Heart right ventricle (tissue), 16 donors: ENCODE data around the gene DRG1. TPM values are rescaled to one million over a fixed set of nuclear protein-coding genes. Genes with fewer than 3 reads are reported as not detected.

ENCODE experiments used
- ATAC-seq, 8 donors: fragments of 200-7000 bp; cut with Tn5 transposase; one replicate each; pipeline ENCODE4 v1.9.1; 2020; ENCODE audit warnings: mild to moderate bottlenecking in 8 of 8, moderate library complexity in 8 of 8, moderate number of reproducible peaks in 1 of 8
- DNase-seq, 2 donors: peaks; one replicate each; pipeline ENCODE4 v3.0.0-alpha.2; 2020
- H3K27ac ChIP-seq, 10 donors: fragments of 200-600 bp; sonication (generic) in 2 of 10; one replicate each; pipeline versions ENCODE4 v1.5.0 to v1.8.0; 2020 to 2022; ENCODE audit warnings: mild to moderate bottlenecking in 3 of 10
- H3K27me3 ChIP-seq, 7 donors: fragments of 200-600 bp; one replicate each; pipeline ENCODE4 v1.8.0; 2021 to 2022; ENCODE audit warnings: mild to moderate bottlenecking in 2 of 7
- H3K36me3 ChIP-seq, 9 donors: fragments of 200-600 bp; sonication (generic) in 1 of 9; one replicate each; pipeline versions ENCODE4 v1.5.0 to v1.8.0; 2020 to 2022; ENCODE audit warnings: mild to moderate bottlenecking in 2 of 9
- H3K4me1 ChIP-seq, 9 donors: fragments of 200-600 bp; sonication (generic) in 1 of 9; one replicate each; pipeline versions ENCODE4 v1.5.0 to v1.8.0; 2020 to 2022; ENCODE audit warnings: mild to moderate bottlenecking in 4 of 9
- H3K4me3 ChIP-seq, 10 donors: fragments of 200-600 bp; sonication (generic) in 2 of 10; one replicate each; pipeline versions ENCODE4 v1.5.0 to v1.8.0; 2020 to 2022; ENCODE audit warnings: mild to moderate bottlenecking in 7 of 10, moderate library complexity in 2 of 10
- H3K9me3 ChIP-seq, 11 donors: fragments of 200-600 bp in 10 of 11; sonication (generic) in 2 of 11; one replicate each; pipeline versions ENCODE4 v1.5.0 to v1.8.0; 2013 to 2022; ENCODE audit warnings: mild to moderate bottlenecking in 2 of 11, control low read depth in 1 of 11, moderate library complexity in 1 of 11
- WGBS, 2 donors: extraction: QIAGEN DNeasy Blood & Tissue Kit; methylation state at CpG; one replicate each; pipeline ENCODE4 v1.1.7; 2013; ENCODE audit warnings: inconsistent platforms in 1 of 2; 5-methylcytosine and 5-hydroxymethylcytosine counted together
- intact Hi-C, 10 donors: fragments of 100-400 bp; cut with DNase I; formaldehyde crosslinking; loops; one replicate each; pipeline versions ENCODE4 v1.11.1 to v1.14.2; 2022
- polyA plus RNA-seq, 2 donors: library from polyadenylated mRNA; stranded (reverse); fragments of 200-250 nt; gene quantifications; one replicate each; pipeline ENCODE4 v1.2.3, GENCODE V29; 2013
- total RNA-seq, 10 donors: library from RNA; stranded (reverse); fragmentation: NEBNext Ultra II Directional in 3 of 10; extraction: Animal tissue kit (Norgen Biotek cat#: 25700) in 3 of 10; gene quantifications; one replicate each; pipeline versions ENCODE4 v1.2.1 to v1.2.4, GENCODE V29; 2021 to 2023
- TF ChIP-seq, protein P1 (sequence below), 9 donors: fragments of 200-600 bp; sonication (generic) in 2 of 9; IDR thresholded peaks; one replicate each; pipeline versions ENCODE4 v1.5.0 to v1.8.0; 2021 to 2022; ENCODE audit warnings: antibody characterized with exemption in 9 of 9, mild to moderate bottlenecking in 5 of 9, moderate library complexity in 1 of 9
- donor health status: Arrhythmogenic right ventricular cardiomyopathy.
- donor health status: ischemic (EF 13 %, LVEDD 7.1; RV severe dilation, severe dysfunction).
- donor health status: healthy with polysubstance abuse.
- donor health status: DM: no; HTN: yes; CAD: no.
- donor health status: DM: no; HTN: no; CAD: no.
- donor health status: ischemic (EF 25% LVEDD 6.9; RV normal size, moderate dysfunction).
- donor health status: ischemic (EF 25% LVEDD 5.7; RV mildly dilated, moderate dysfunction).
- donor health status: healthy.
- donor health status: DM: yes; HTN: yes; CAD: no.
- donor health status: Ischemic cardiomyopathy.
- donor health status: ischemic (EF 35%, LVEDD 5.7; RV mildly dilated, moderate dysfunction).
- donor health status: nonischemic (EF 11% LVEDD 7.7; RV severe dilation, severe dysfunction).
- donor health status: DM: yes; HTN: yes; CAD: no.
- donor health status: PGD.
- donor health status: ischemic (EF 29% LVEDD 5.4; RV normal size, mild dysfunction).
- donor health status: nonischemic (EF 23%, LVEDD 6.1; RV moderate dilation, normal function).

DRG1 gene
- total and polyA plus RNA-seq, 12 donors: 50.4 to 76.7 (median 61.2) TPM

DNA sequence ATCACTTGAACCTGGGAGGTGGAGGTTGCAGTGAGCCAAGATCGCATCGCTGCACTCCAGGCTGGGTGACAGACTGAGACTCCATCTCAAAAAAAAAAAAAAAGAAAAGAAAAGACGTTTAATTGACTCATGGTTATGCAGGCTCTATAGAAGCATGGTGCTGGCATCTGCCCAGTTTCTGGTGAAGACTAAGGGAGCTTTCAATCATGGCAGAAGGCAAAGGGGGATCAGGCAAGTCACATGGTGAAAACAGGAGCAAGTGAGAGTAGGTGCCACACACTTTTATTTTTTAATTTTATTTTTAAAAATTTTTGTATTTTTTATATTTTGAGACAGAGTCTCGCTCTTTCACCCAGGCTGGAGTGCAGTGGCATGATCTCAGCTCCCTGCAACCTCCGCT is 44.9 kb upstream of the DRG1 start:
- no peaks in the 10 kb centered on the region for H3K36me3 ChIP-seq
- H3K4me3 ChIP-seq: no peak overlapping the region
- TF ChIP-seq, protein P1, sequence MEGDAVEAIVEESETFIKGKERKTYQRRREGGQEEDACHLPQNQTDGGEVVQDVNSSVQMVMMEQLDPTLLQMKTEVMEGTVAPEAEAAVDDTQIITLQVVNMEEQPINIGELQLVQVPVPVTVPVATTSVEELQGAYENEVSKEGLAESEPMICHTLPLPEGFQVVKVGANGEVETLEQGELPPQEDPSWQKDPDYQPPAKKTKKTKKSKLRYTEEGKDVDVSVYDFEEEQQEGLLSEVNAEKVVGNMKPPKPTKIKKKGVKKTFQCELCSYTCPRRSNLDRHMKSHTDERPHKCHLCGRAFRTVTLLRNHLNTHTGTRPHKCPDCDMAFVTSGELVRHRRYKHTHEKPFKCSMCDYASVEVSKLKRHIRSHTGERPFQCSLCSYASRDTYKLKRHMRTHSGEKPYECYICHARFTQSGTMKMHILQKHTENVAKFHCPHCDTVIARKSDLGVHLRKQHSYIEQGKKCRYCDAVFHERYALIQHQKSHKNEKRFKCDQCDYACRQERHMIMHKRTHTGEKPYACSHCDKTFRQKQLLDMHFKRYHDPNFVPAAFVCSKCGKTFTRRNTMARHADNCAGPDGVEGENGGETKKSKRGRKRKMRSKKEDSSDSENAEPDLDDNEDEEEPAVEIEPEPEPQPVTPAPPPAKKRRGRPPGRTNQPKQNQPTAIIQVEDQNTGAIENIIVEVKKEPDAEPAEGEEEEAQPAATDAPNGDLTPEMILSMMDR (IDR thresholded peaks at IDR 0.05): no peak
- no peak overlapping the region for H3K27ac ChIP-seq
- DNase-seq (no peak), ATAC-seq (no peak)
- no peaks in the 10 kb centered on the region for H3K9me3 ChIP-seq
- intact Hi-C loops: loop anchor here in 1 of 10 donors (5.0 kb wide), 1 partner anchor 138 kb away; no protein-coding TSS in a partner anchor
- H3K27me3 ChIP-seq: peaks cover 0 to 14% (median 3%) of the 10 kb centered on the region in 7 donors
- 80 to 81% methylated on average over 5 of the region's 5 CpGs for WGBS, 2 donors
- H3K4me1 ChIP-seq: no peaks in the 10 kb centered on the region

DNA sequence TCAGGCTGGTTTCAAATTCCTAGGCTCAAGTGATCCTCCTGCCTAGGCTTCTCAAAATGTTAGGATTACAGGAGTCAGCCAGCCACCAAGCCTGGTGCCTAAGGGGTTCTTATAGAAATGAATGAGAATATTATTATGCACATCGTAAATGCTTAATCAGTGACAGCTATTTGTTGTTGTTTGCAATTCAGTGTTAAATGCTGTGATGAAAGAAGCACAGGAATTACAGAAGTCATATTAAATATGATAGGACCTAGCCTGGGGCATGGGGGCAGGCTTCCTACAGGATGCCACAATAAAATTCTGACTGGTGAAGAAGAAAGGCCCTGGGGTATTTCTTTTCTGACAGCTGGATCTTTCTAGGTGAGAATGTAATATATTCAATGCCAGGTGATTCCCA is 39.4 kb upstream of the DRG1 start:
- no peaks in the 10 kb centered on the region for H3K9me3 ChIP-seq
- TF ChIP-seq, protein P1 (IDR thresholded peaks at IDR 0.05): no peak
- H3K36me3 ChIP-seq: no peaks in the 10 kb centered on the region
- ATAC-seq (no peak), DNase-seq (no peak)
- WGBS, 2 donors: 94 to 96% methylated on average over 1 of the region's 1 CpG
- H3K27ac ChIP-seq: no peak overlapping the region
- peaks cover 0 to 10% (median 0%) of the 10 kb centered on the region in 7 donors for H3K27me3 ChIP-seq
- intact Hi-C loops: no loop called here
- no peak overlapping the region for H3K4me3 ChIP-seq
- H3K4me1 ChIP-seq: no peaks in the 10 kb centered on the region

DNA sequence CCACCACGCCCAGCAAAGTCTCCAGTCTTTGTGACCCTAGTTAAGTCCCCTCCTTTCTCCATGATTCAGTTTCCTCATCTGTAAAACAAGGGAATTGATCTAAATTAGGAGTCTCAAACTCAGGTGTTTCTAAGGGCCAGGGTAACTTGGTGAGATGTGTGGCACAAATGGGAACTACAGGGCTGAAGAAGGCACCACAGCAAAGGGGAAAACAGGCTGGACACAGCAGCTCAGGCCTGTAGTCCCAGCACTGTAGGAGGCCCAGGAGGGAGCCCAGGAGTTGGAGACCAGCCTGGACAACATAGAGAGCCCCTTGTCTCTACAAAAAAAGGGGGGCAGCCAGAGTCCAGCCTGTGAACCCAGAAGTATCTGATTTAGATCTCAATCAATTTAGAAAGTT is 37.7 kb upstream of the DRG1 start:
- Histone ChIP-seq H3K36me3 (no peaks in the 10 kb centered on the region), H3K9me3 (no peaks in the 10 kb centered on the region), H3K4me1 (no peaks in the 10 kb centered on the region), H3K27me3 (peaks cover 0 to 5% (median 0%) of the 10 kb centered on the region in 7 donors), H3K4me3 (no peak overlapping the region), H3K27ac (no peak overlapping the region)
- ATAC-seq: no peak
- TF ChIP-seq, protein P1 (IDR thresholded peaks at IDR 0.05): no peak
- no peak for DNase-seq
- 96 to 100% methylated on average over 1 of the region's 1 CpG for WGBS, 2 donors
- intact Hi-C loops: no loop called here

DNA sequence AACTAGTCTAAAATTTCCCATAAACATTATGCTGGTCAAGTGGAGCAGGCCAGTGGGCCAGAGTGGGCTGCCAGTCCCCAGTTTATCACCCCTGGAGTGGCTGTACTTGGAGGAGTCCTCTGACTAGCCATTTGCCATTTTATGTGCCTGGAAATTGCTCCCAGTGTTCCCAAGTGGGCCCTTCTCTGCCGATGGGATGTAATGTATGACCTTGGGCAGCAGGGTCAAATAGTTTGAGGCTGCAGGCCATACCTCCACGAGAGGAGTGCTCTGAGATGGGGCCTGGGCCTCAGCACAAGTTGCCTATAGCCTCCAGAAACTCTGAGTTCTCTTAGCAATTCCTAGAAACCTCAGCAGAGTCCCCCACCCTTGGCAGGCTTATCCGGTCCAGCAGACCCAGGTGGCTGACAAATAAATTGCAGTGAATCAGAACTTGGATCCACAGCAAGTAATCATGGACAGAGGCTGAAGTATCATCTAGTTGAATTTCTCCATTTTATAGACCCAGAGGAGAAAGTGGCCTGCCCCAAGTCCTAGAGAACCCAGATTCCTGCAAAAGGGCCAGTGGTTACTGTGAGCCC is 35.4 kb upstream of the DRG1 start:
- Histone ChIP-seq H3K27me3 (no peaks in the 10 kb centered on the region), H3K27ac (no peak overlapping the region), H3K36me3 (no peaks in the 10 kb centered on the region), H3K9me3 (no peaks in the 10 kb centered on the region), H3K4me3 (no peak overlapping the region), H3K4me1 (no peaks in the 10 kb centered on the region)
- no peak for ATAC-seq
- DNase-seq: no peak
- intact Hi-C loops: no loop called here
- 60 to 61% methylated on average over 3 of the region's 3 CpGs for WGBS, 2 donors
- TF ChIP-seq, protein P1 (IDR thresholded peaks at IDR 0.05): no peak
